Tibial nerve (tissue), 4 donors: Measurements from ENCODE around the gene DNM2. TPM values are rescaled to one million over a fixed set of nuclear protein-coding genes. Genes with fewer than 3 reads are reported as not detected.

Experiments
- DNase-seq, 2 donors: peaks; one replicate each; pipeline ENCODE4 v3.0.0-alpha.2; 2019; ENCODE audit warnings: low spot score in 2 of 2
- H3K27ac ChIP-seq, 4 donors: fragments of 200-600 bp; sonication (generic) in 3 of 4; one replicate each; pipeline ENCODE4 v1.5.1; 2017 to 2019; ENCODE audit warnings: mild to moderate bottlenecking in 1 of 4
- H3K27me3 ChIP-seq, 2 donors: fragments of 200-600 bp; sonication (generic) in 1 of 2; one replicate each; pipeline versions ENCODE4 v1.5.1 to v1.6.0; 2017 to 2019
- H3K36me3 ChIP-seq, 3 donors: fragments of 200-600 bp; sonication (generic); one replicate each; pipeline ENCODE4 v1.5.1; 2018 to 2019
- H3K4me1 ChIP-seq, 4 donors: fragments of 200-600 bp; sonication (generic) in 3 of 4; one replicate each; pipeline ENCODE4 v1.5.1; 2017 to 2019
- H3K4me3 ChIP-seq, 4 donors: fragments of 200-600 bp; sonication (generic) in 3 of 4; one replicate each; pipeline ENCODE4 v1.5.1; 2017 to 2019; ENCODE audit warnings: mild to moderate bottlenecking in 1 of 4, moderate library complexity in 1 of 4
- H3K9me3 ChIP-seq, 4 donors: fragments of 200-600 bp; sonication (generic) in 3 of 4; one replicate each; pipeline ENCODE4 v1.5.1; 2017 to 2019
- CTCF ChIP-seq, 5 experiments: fragments of 200-600 bp in 3 of 5; fragments of 450-650 bp in 2 of 5; sonication (generic) in 3 of 5; IDR thresholded peaks; one replicate each; pipeline ENCODE4 v1.5.1; 2016 to 2019; ENCODE audit warnings: antibody characterized with exemption in 5 of 5, mild to moderate bottlenecking in 3 of 5, moderate library complexity in 2 of 5
- EP300 ChIP-seq, 2 donors: sonication (generic); formaldehyde crosslinking; IDR thresholded peaks; one replicate each; pipeline ENCODE4 v1.6.1; 2017; ENCODE audit warnings: antibody characterized with exemption in 2 of 2, mild to moderate bottlenecking in 1 of 2
- POLR2A ChIP-seq, 2 donors: fragments of 450-650 bp; IDR thresholded peaks; one replicate each; pipeline ENCODE4 v1.6.1; 2017; ENCODE audit warnings: antibody characterized with exemption in 2 of 2, mild to moderate bottlenecking in 2 of 2, moderate library complexity in 2 of 2
- WGBS, 2 donors: methylation state at CpG; one replicate each; pipeline ENCODE4 v1.1.5; 2018; 5-methylcytosine and 5-hydroxymethylcytosine counted together
- total RNA-seq, 4 donors: library from RNA; depleted of rRNA; stranded (reverse); fragments of >200 nt; gene quantifications; one replicate each; pipeline ENCODE4 v1.1.0, GENCODE V29; 2016

DNM2 gene
- total RNA-seq, 4 donors from 2014 or later = 99.4 to 220 (median 140) TPM

GRCh38 chr19:10846500-10847202, 128.8 kb downstream of the DNM2 start:
- no peak for TF ChIP-seq EP300 (IDR thresholded peaks at IDR 0.05)
- no peak for TF ChIP-seq CTCF (IDR thresholded peaks at IDR 0.05)
- Histone ChIP-seq H3K4me1 (no peaks in the 10 kb centered on the region), H3K36me3 (no peaks in the 10 kb centered on the region), H3K4me3 (no peak overlapping the region), H3K27ac (no peak overlapping the region), H3K9me3 (peaks cover 0 to 7% (median 0%) of the 10 kb centered on the region in 4 donors), H3K27me3 (peaks cover 0 to 16% of the 10 kb centered on the region in 2 donors)
- WGBS, 2 donors = 85 to 90% methylated on average over 2 of the region's 2 CpGs
- DNase-seq = no peak

- peaks cover 0 to 16% of the 10 kb centered on the region in 2 donors for H3K27me3 ChIP-seq
- H3K36me3 ChIP-seq = no peaks in the 10 kb centered on the region
- no peak for DNase-seq
- H3K9me3 ChIP-seq = peaks cover 0 to 7% (median 0%) of the 10 kb centered on the region in 4 donors
- no peak within 1 kb of the TSS for H3K27ac ChIP-seq
- H3K4me1 ChIP-seq = no peaks in the 10 kb centered on the region
- 44 to 47% methylated on average over 14 of the region's 14 CpGs for WGBS, 2 donors
- H3K4me3 ChIP-seq = peak within 1 kb of the TSS in 1 of 4 donors; percentile 27
- no peak for TF ChIP-seq POLR2A (IDR thresholded peaks at IDR 0.05)
- TF ChIP-seq EP300 (IDR thresholded peaks at IDR 0.05) = no peak
- TF ChIP-seq CTCF (IDR thresholded peaks at IDR 0.05) = no peak
Observed at GRCh38 chr19:10848230-10848856, 130.5 kb downstream of the DNM2 start, which contains the start of gene C19orf38. TSS of gene C19orf38 (plus strand) at chr19:10848415. CDS start at chr19:10848509, 94 bp downstream.

GRCh38 chr19:10850631-10851030, 132.8 kb downstream of the DNM2 start:
- H3K27ac ChIP-seq = no peak overlapping the region
- 93% methylated on average over 5 of the region's 5 CpGs for WGBS, 2 donors
- TF ChIP-seq POLR2A (IDR thresholded peaks at IDR 0.05) (no peak), EP300 (IDR thresholded peaks at IDR 0.05) (no peak), CTCF (IDR thresholded peaks at IDR 0.05) (no peak)
- no peaks in the 10 kb centered on the region for H3K36me3 ChIP-seq
- H3K4me3 ChIP-seq = no peak overlapping the region
- H3K4me1 ChIP-seq = no peaks in the 10 kb centered on the region
- peaks cover 0 to 7% (median 0%) of the 10 kb centered on the region in 4 donors for H3K9me3 ChIP-seq
- H3K27me3 ChIP-seq = peaks cover 0 to 16% of the 10 kb centered on the region in 2 donors
- DNase-seq = no peak

GRCh38 chr19:10852098-10852800, 134.4 kb downstream of the DNM2 start:
- TF ChIP-seq CTCF (IDR thresholded peaks at IDR 0.05) = no peak
- no peak for TF ChIP-seq EP300 (IDR thresholded peaks at IDR 0.05)
- no peak for TF ChIP-seq POLR2A (IDR thresholded peaks at IDR 0.05)
- WGBS, 2 donors = 77 to 78% methylated on average over 7 of the region's 7 CpGs
- Histone ChIP-seq H3K36me3 (no peaks in the 10 kb centered on the region), H3K9me3 (no peaks in the 10 kb centered on the region), H3K27me3 (peaks cover 0 to 16% of the 10 kb centered on the region in 2 donors), H3K4me3 (no peak overlapping the region), H3K27ac (no peak overlapping the region), H3K4me1 (no peaks in the 10 kb centered on the region)
- DNase-seq = no peak

GRCh38 chr19:10852941-10853340, 135.1 kb downstream of the DNM2 start:
- Histone ChIP-seq H3K27me3 (peaks cover 0 to 16% of the 10 kb centered on the region in 2 donors), H3K4me1 (no peaks in the 10 kb centered on the region), H3K36me3 (no peaks in the 10 kb centered on the region), H3K4me3 (no peak overlapping the region), H3K9me3 (no peaks in the 10 kb centered on the region), H3K27ac (no peak overlapping the region)
- DNase-seq = no peak
- WGBS, 2 donors = 76 to 78% methylated on average over 7 of the region's 7 CpGs
- TF ChIP-seq CTCF (IDR thresholded peaks at IDR 0.05) = no peak
- TF ChIP-seq POLR2A (IDR thresholded peaks at IDR 0.05) = no peak
- TF ChIP-seq EP300 (IDR thresholded peaks at IDR 0.05) = no peak
